CD14-positive monocyte (primary cell): ENCODE results near the gene ATRX. TPM values are rescaled to one million over a fixed set of nuclear protein-coding genes. Genes with fewer than 3 reads are reported as not detected.
"Not testable (repeated sequence)": the region's sequence is repeated elsewhere in the genome, so short reads cannot be mapped to it uniquely, and the experiment has no call there.

ENCODE experiments used
- DNase-seq, 3 donors: peaks; one replicate each; pipeline ENCODE4 v3.0.0-alpha.2; 2011 to 2022
- H2AFZ ChIP-seq: 2 replicates; pipeline ENCODE4 v1.6.0; 2012; ENCODE audit warnings: mild to moderate bottlenecking, low read depth, low read length, inconsistent platforms; ENCODE audit not compliant: insufficient read depth, poor library complexity, severe bottlenecking
- H3K27ac ChIP-seq, 2 donors: 1 replicate in 1 of 2; 2 replicates in 1 of 2; pipeline ENCODE4 v1.5.1; 2012 to 2013; ENCODE audit warnings: low read length in 2 of 2, control low read depth in 1 of 2, inconsistent platforms in 1 of 2, low read depth in 1 of 2, mild to moderate bottlenecking in 1 of 2
- H3K27me3 ChIP-seq, 2 donors: one replicate each; pipeline versions ENCODE4 v1.6.0 to v1.6.1; 2011 to 2013; ENCODE audit warnings: low read length in 2 of 2; ENCODE audit not compliant: control insufficient read depth in 2 of 2, insufficient read depth in 2 of 2
- H3K36me3 ChIP-seq, 2 donors: replicated peaks in 1 of 2; 1 replicate in 1 of 2; 2 replicates in 1 of 2; pipeline versions ENCODE4 v1.5.1 to v1.6.1; 2012 to 2013; ENCODE audit warnings: low read length in 2 of 2, control low read depth in 1 of 2, inconsistent platforms in 1 of 2, mild to moderate bottlenecking in 1 of 2; ENCODE audit not compliant: insufficient read depth in 2 of 2, control insufficient read depth in 1 of 2
- H3K4me1 ChIP-seq, 2 donors: 1 replicate in 1 of 2; 2 replicates in 1 of 2; pipeline versions ENCODE4 v1.5.1 to v1.6.1; 2012 to 2013; ENCODE audit warnings: low read length in 2 of 2, control low read depth in 1 of 2, inconsistent platforms in 1 of 2, mild to moderate bottlenecking in 1 of 2, moderate library complexity in 1 of 2; ENCODE audit not compliant: insufficient read depth in 2 of 2, control insufficient read depth in 1 of 2
- H3K4me2 ChIP-seq: replicated peaks from 2 replicates; pipeline ENCODE3; 2012; ENCODE audit warnings: low read length, moderate library complexity, mild to moderate bottlenecking; ENCODE audit not compliant: poor library complexity, severe bottlenecking; ENCODE audit errors: extremely low read depth
- H3K4me3 ChIP-seq, 3 experiments: fragments of 200-600 bp in 1 of 3; sonication (generic) in 1 of 3; replicated peaks in 1 of 3; 1 replicate in 2 of 3; 2 replicates in 1 of 3; pipeline ENCODE4 v1.5.1; 2011 to 2013; ENCODE audit warnings: low read length in 3 of 3, mild to moderate bottlenecking in 3 of 3, control low read depth in 2 of 3, low read depth in 2 of 3, inconsistent platforms in 1 of 3, moderate library complexity in 1 of 3
- H3K79me2 ChIP-seq: 2 replicates; pipeline ENCODE4 v1.6.0; 2012; ENCODE audit warnings: mild to moderate bottlenecking, control low read depth, inconsistent platforms, low read length, moderate library complexity; ENCODE audit not compliant: insufficient read depth
- H3K9ac ChIP-seq: 2 replicates; pipeline ENCODE4 v1.6.0; 2017; ENCODE audit warnings: low read length, mild to moderate bottlenecking; ENCODE audit not compliant: insufficient read depth, poor library complexity, severe bottlenecking
- H3K9me3 ChIP-seq, 2 donors: replicated peaks in 1 of 2; 1 replicate in 1 of 2; 2 replicates in 1 of 2; pipeline versions ENCODE4 v1.5.1 to v1.6.1; 2012 to 2013; ENCODE audit warnings: low read length in 2 of 2, control low read depth in 1 of 2; ENCODE audit not compliant: control insufficient read depth in 1 of 2, insufficient read depth in 1 of 2
- H4K20me1 ChIP-seq: 2 replicates; pipeline ENCODE4 v1.6.0; 2012; ENCODE audit warnings: mild to moderate bottlenecking, low read length, control low read depth, moderate library complexity; ENCODE audit not compliant: insufficient read depth
- H3K27ac Mint-ChIP-seq, 7 donors: one replicate each; pipeline ENCODE4 v1.8.0; 2020; ENCODE audit warnings: mild to moderate bottlenecking in 7 of 7, mixed read lengths in 7 of 7, moderate library complexity in 6 of 7, inconsistent platforms in 2 of 7
- H3K27me3 Mint-ChIP-seq, 3 donors: one replicate each; pipeline ENCODE4 v1.8.0; 2021 to 2022; ENCODE audit warnings: low read depth in 3 of 3, mild to moderate bottlenecking in 3 of 3, mixed read lengths in 3 of 3, moderate library complexity in 3 of 3, inconsistent platforms in 1 of 3
- H3K36me3 Mint-ChIP-seq, 2 donors: one replicate each; pipeline ENCODE4 v1.8.0; 2020; ENCODE audit warnings: mixed read lengths in 2 of 2, inconsistent platforms in 1 of 2, mild to moderate bottlenecking in 1 of 2
- H3K4me1 Mint-ChIP-seq: one replicate; pipeline ENCODE4 v1.8.0; 2020; ENCODE audit warnings: mild to moderate bottlenecking, mixed read lengths
- H3K4me3 Mint-ChIP-seq, 2 donors: one replicate each; pipeline ENCODE4 v1.8.0; 2020; ENCODE audit warnings: mild to moderate bottlenecking in 2 of 2, mixed read lengths in 2 of 2, moderate library complexity in 1 of 2
- H3K9me3 Mint-ChIP-seq, 7 donors: one replicate each; pipeline ENCODE4 v1.8.0; 2020 to 2022; ENCODE audit warnings: mixed read lengths in 7 of 7, mild to moderate bottlenecking in 6 of 7, moderate library complexity in 6 of 7, inconsistent platforms in 2 of 7
- WGBS: methylation state at CpG from one replicate; pipeline ENCODE4 v1.1.5; 2013; ENCODE audit warnings: missing lambda C conversion rate; ENCODE audit not compliant: insufficient coverage; 5-methylcytosine and 5-hydroxymethylcytosine counted together
- intact Hi-C, 2 donors: fragments of 100-400 bp; cut with micrococcal nuclease; formaldehyde crosslinking; loops; one replicate each; pipeline versions ENCODE4 v1.15.0 to v1.15.1; 2023
- polyA plus RNA-seq, 3 donors: library from polyadenylated mRNA; depleted of rRNA in 1 of 3; unstranded in 2 of 3; stranded (reverse) in 1 of 3; fragments of 300-500 nt in 2 of 3; fragments of >200 nt in 1 of 3; fragmentation: Illumina TruSeq in 2 of 3; gene quantifications; 1 replicate in 2 of 3; 2 replicates in 1 of 3; pipeline ENCODE4 v1.2.3, GENCODE V29; 2012 to 2021
- TF ChIP-seq, protein P1 (sequence below): fragments of 200-600 bp; IDR thresholded peaks from one replicate; pipeline ENCODE4 v1.8.0; 2022; ENCODE audit warnings: antibody characterized with exemption, mild to moderate bottlenecking

Gene ATRX
- polyA plus RNA-seq, 3 donors, result 8.6 to 18.3 (median 17.3) TPM

DNA sequence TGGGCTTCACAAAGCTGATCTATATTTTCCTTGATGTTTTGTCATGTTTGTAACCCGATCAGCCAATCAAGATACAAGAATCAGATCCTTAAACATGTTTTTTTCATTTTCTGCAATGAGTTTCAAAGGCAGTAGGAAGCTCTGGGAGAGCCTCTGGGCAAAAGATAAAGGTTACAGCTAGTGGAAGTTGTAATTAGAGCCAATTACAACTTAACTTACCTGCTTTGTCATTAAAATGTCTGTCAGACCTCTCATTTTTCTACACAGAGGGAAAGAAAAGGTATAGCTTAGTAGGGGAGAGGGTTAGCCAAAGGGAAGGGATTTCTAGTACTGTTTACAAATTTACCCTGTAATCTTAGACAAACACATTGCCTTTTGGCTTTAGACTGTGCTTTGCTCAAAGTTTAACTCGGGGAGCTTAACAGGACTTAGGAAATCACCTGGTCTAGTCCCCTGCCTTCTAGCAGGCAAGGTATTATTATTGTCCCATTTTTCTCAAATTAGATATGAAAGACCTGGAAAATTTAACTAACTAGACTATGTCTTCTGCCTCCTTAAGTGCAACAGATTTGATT lies 283.0 kb downstream of the ATRX start:
- H3K4me1 ChIP-seq, result peaks cover 4 to 6% of the 10 kb centered on the region in 2 donors
- Mint-ChIP-seq H3K4me1 (peaks cover 14% of the 10 kb centered on the region), H3K27ac (no peak overlapping the region), H3K27me3 (no peaks in the 10 kb centered on the region), H3K4me3 (no peak overlapping the region), H3K9me3 (peaks cover 0 to 3% (median 0%) of the 10 kb centered on the region in 7 donors), H3K36me3 (peaks cover 5 to 9% of the 10 kb centered on the region in 2 donors)
- WGBS, result no CpG with 5 or more reads among the region's 2 CpGs
- H3K36me3 ChIP-seq, result peaks cover 6 to 8% of the 10 kb centered on the region in 2 donors
- no peaks in the 10 kb centered on the region for H3K9me3 ChIP-seq
- H3K27ac ChIP-seq, result no peak overlapping the region
- intact Hi-C loops, result no loop called here
- DNase-seq, result no peak
- no peak overlapping the region for H3K9ac ChIP-seq
- H2AFZ ChIP-seq, result no peak overlapping the region
- H3K4me2 ChIP-seq, result no peak overlapping the region
- H3K4me3 ChIP-seq, result no peak overlapping the region
- no peaks in the 10 kb centered on the region for H3K27me3 ChIP-seq
- no peaks in the 10 kb centered on the region for H4K20me1 ChIP-seq
- H3K79me2 ChIP-seq, result no peaks in the 10 kb centered on the region
- TF ChIP-seq, protein P1, sequence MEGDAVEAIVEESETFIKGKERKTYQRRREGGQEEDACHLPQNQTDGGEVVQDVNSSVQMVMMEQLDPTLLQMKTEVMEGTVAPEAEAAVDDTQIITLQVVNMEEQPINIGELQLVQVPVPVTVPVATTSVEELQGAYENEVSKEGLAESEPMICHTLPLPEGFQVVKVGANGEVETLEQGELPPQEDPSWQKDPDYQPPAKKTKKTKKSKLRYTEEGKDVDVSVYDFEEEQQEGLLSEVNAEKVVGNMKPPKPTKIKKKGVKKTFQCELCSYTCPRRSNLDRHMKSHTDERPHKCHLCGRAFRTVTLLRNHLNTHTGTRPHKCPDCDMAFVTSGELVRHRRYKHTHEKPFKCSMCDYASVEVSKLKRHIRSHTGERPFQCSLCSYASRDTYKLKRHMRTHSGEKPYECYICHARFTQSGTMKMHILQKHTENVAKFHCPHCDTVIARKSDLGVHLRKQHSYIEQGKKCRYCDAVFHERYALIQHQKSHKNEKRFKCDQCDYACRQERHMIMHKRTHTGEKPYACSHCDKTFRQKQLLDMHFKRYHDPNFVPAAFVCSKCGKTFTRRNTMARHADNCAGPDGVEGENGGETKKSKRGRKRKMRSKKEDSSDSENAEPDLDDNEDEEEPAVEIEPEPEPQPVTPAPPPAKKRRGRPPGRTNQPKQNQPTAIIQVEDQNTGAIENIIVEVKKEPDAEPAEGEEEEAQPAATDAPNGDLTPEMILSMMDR, result no peak

- H3K4me1 Mint-ChIP-seq, H3K36me3 Mint-ChIP-seq, H3K4me1 ChIP-seq, H3K79me2 ChIP-seq, H3K4me2 ChIP-seq, H2AFZ ChIP-seq, H3K4me3 ChIP-seq, H3K9ac ChIP-seq, H3K27me3 Mint-ChIP-seq, H3K9me3 ChIP-seq, H3K27ac ChIP-seq, H3K9me3 Mint-ChIP-seq, intact Hi-C loops, DNase-seq, H4K20me1 ChIP-seq, H3K36me3 ChIP-seq, H3K4me3 Mint-ChIP-seq, H3K27ac Mint-ChIP-seq, H3K27me3 ChIP-seq: not testable (repeated sequence)
- no CpG with 5 or more reads among the region's 1 CpG for WGBS
Measured at GRCh38 chrX:77500164-77500563, 285.9 kb downstream of the ATRX start.
